MCF 10A (cell line): Measurements from ENCODE around the gene ADAMTS18. TPM values are rescaled to one million over a fixed set of nuclear protein-coding genes. Genes with fewer than 3 reads are reported as not detected.
"Not testable (repeated sequence)": the region's sequence is repeated elsewhere in the genome, so short reads cannot be mapped to it uniquely, and the experiment has no call there.

Experiments used
- BruUV-seq: library from RNA; stranded (reverse); fragments of 400-500 nt; replicated peaks from 2 replicates; lab custom pipeline; 2021; lab: Mats Ljungman, UMichigan
- CTCF ChIA-PET: fragments of 300-600 bp; sonication (Branson Sonifier 250); formaldehyde crosslinking; extraction: SDS; loops from one replicate; lab custom pipeline; 2021; ENCODE audit warnings: antibody characterized with exemption, inconsistent platforms; lab: Yijun Ruan, JAX
- POLR2A ChIA-PET: fragments of 300-600, 350-650 bp; sonication (Branson Sonifier 250); formaldehyde crosslinking; extraction: SDS; loops from one replicate; lab custom pipeline; 2020; ENCODE audit warnings: antibody characterized with exemption, inconsistent platforms; lab: Yijun Ruan, JAX
- DNase-seq: peaks from one replicate; pipeline ENCODE4 v3.0.0-alpha.2; 2018; ENCODE audit not compliant: unreplicated experiment
- H3K27ac Mint-ChIP-seq: one replicate; pipeline ENCODE4 v1.8.0; 2022; ENCODE audit warnings: mild to moderate bottlenecking, low read depth, mixed read lengths; ENCODE audit not compliant: unreplicated experiment
- H3K27me3 Mint-ChIP-seq: one replicate; pipeline ENCODE4 v1.8.0; 2022; ENCODE audit warnings: mixed read lengths; ENCODE audit not compliant: insufficient read depth, unreplicated experiment
- H3K36me3 Mint-ChIP-seq: one replicate; pipeline ENCODE4 v1.8.0; 2022; ENCODE audit warnings: mild to moderate bottlenecking, moderate library complexity, mixed read lengths; ENCODE audit not compliant: insufficient read depth, unreplicated experiment
- H3K4me1 Mint-ChIP-seq: one replicate; pipeline ENCODE4 v1.8.0; 2022; ENCODE audit warnings: mixed read lengths; ENCODE audit not compliant: insufficient read depth, unreplicated experiment
- H3K4me3 Mint-ChIP-seq: one replicate; pipeline ENCODE4 v1.8.0; 2022; ENCODE audit warnings: mild to moderate bottlenecking, moderate library complexity, mixed read lengths; ENCODE audit not compliant: unreplicated experiment
- H3K9me3 Mint-ChIP-seq: one replicate; pipeline ENCODE4 v1.8.0; 2022; ENCODE audit warnings: mixed read lengths; ENCODE audit not compliant: unreplicated experiment
- intact Hi-C: fragments of 100-400 bp; cut with micrococcal nuclease; formaldehyde crosslinking; loops from 2 replicates; pipeline ENCODE4 v1.14.1; 2022
- total RNA-seq: library from RNA; stranded (reverse); gene quantifications from 2 replicates; pipeline ENCODE4 v1.2.3, GENCODE V29; 2022
- TF ChIP-seq, protein P1 (sequence below): fragments of 200-600 bp; IDR thresholded peaks from one replicate; pipeline ENCODE4 v1.8.0; 2022; ENCODE audit warnings: antibody characterized with exemption, mild to moderate bottlenecking; ENCODE audit not compliant: unreplicated experiment

ADAMTS18 gene
- total RNA-seq, 1 experiment from 2014 or later, result not detected

DNA sequence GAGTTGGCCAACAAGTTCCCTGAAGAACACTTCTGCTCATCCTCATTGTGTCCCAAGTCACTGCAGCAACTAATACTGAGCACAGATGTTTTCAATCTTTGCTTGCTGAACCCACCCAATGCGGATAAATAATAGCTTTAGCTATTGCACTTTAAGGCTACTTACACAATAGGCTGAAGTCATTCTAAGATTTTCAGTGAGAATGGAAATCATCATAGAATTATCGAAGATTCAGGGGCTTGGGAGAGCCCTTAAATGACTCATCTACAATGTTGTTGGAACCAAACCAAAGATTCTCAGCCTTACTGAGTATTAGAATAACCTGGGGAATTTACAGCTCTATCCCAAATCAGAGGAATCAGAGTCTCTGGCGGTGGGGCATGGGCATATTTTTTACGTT, 184.4 kb downstream of the ADAMTS18 start:
- Mint-ChIP-seq H3K27ac (no peak overlapping the region), H3K4me1 (no peaks in the 10 kb centered on the region), H3K36me3 (no peaks in the 10 kb centered on the region), H3K27me3 (no peaks in the 10 kb centered on the region), H3K4me3 (no peak overlapping the region), H3K9me3 (no peaks in the 10 kb centered on the region)
- intact Hi-C loops, result no loop called here
- no TSS peak for BruUV-seq
- POLR2A ChIA-PET, result no interaction called here
- TF ChIP-seq, protein P1, sequence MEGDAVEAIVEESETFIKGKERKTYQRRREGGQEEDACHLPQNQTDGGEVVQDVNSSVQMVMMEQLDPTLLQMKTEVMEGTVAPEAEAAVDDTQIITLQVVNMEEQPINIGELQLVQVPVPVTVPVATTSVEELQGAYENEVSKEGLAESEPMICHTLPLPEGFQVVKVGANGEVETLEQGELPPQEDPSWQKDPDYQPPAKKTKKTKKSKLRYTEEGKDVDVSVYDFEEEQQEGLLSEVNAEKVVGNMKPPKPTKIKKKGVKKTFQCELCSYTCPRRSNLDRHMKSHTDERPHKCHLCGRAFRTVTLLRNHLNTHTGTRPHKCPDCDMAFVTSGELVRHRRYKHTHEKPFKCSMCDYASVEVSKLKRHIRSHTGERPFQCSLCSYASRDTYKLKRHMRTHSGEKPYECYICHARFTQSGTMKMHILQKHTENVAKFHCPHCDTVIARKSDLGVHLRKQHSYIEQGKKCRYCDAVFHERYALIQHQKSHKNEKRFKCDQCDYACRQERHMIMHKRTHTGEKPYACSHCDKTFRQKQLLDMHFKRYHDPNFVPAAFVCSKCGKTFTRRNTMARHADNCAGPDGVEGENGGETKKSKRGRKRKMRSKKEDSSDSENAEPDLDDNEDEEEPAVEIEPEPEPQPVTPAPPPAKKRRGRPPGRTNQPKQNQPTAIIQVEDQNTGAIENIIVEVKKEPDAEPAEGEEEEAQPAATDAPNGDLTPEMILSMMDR, result no peak
- CTCF ChIA-PET, result interaction anchor here (1.4 to 2.6 kb wide), 2 partner anchors 14 to 334 kb away, joined by 7 to 20 read pairs; no protein-coding TSS in a partner anchor
- no peak for DNase-seq

DNA sequence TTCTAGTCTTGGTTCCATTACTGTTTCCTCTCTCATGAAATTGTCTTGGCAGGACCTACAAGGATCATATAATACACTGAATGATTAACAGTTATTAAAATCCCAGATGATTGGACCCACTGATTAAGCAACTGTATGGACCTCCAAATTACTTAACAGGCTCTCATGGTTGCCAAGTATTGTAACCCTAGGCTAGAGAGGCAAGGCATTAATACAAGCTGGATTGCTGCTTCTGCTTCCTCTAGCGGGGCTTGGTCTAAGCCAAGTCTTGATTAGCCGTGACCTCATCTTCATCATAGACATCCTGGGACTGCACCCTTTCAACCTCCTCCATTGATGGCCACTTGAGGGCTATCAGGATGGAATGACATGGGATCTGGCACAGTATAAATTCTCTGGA, 188.7 kb downstream of the ADAMTS18 start:
- intact Hi-C loops, result no loop called here
- CTCF ChIA-PET, result interaction anchor here (0.9 to 2.8 kb wide), 2 partner anchors 10 to 338 kb away, joined by 7 to 31 read pairs; no protein-coding TSS in a partner anchor
- H3K4me3 Mint-ChIP-seq, result no peak overlapping the region
- DNase-seq, result no peak
- BruUV-seq, result no TSS peak
- H3K4me1 Mint-ChIP-seq, result no peaks in the 10 kb centered on the region
- no peaks in the 10 kb centered on the region for H3K9me3 Mint-ChIP-seq
- no peaks in the 10 kb centered on the region for H3K27me3 Mint-ChIP-seq
- POLR2A ChIA-PET, result no interaction called here
- no peaks in the 10 kb centered on the region for H3K36me3 Mint-ChIP-seq
- H3K27ac Mint-ChIP-seq, result no peak overlapping the region
- TF ChIP-seq, protein P1, result no peak

DNA sequence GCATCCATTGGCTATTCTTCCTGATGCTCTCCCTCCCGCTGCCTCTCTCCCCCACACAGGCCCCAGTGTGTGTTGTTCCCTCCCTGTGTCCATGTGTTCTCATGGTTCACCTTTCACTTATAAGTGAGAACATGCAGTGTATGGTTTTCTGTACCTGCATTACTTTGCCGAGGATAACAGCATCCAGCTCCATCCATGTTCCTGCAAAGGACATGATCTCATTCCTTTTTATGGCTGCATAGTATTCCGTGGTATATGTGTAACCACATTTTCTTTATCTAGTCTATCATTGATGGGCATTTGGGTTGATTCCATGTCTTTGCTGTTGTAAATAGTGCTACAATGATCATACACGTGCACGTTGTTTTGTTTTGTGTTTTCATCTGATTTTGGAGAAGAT, 192.4 kb downstream of the ADAMTS18 start:
- H3K27me3 Mint-ChIP-seq, H3K4me1 Mint-ChIP-seq, H3K4me3 Mint-ChIP-seq, H3K36me3 Mint-ChIP-seq, BruUV-seq, intact Hi-C loops, POLR2A ChIA-PET, H3K9me3 Mint-ChIP-seq, DNase-seq, H3K27ac Mint-ChIP-seq: not testable (repeated sequence)
- CTCF ChIA-PET, result interaction anchor here (2.7 to 14.9 kb wide), 2 partner anchors 341 to 342 kb away, joined by 31 to 486 read pairs; no protein-coding TSS in a partner anchor

DNA sequence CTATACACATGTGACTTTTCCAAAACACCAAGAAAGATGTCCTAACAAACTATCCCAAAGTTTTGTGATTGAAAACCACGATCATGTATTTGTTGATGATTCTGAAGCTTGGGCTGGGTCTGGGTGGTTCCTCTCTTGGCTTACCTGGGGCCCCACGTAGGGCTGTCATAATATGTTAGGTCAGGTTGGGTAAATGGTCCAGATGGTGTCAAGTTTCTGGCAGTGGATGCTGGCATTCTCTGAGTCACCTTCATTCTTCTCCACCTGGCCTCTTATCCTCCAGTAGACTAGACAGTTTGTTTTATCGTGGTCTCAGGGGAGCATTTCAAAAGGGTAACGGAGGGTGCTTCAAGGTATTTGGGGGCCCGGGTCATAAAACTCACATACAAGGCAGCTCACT, 196.2 kb downstream of the ADAMTS18 start:
- no TSS peak for BruUV-seq
- Mint-ChIP-seq H3K9me3 (no peaks in the 10 kb centered on the region), H3K36me3 (no peaks in the 10 kb centered on the region), H3K27ac (no peak overlapping the region), H3K4me1 (peaks cover 8% of the 10 kb centered on the region), H3K27me3 (peaks cover 10% of the 10 kb centered on the region), H3K4me3 (no peak overlapping the region)
- TF ChIP-seq, protein P1, result no peak
- DNase-seq, result peak; percentile 34
- CTCF ChIA-PET, result interaction anchor here (1.0 to 14.9 kb wide), 2 partner anchors 346 to 422 kb away, joined by 3 to 486 read pairs; no protein-coding TSS in a partner anchor
- intact Hi-C loops, result loop anchor here (5.0 kb wide), 1 partner anchor 199 kb away; the partner anchor contains the start of gene ADAMTS18
- POLR2A ChIA-PET, result interaction anchor here (0.8 kb wide), 1 partner anchor 176 kb away, joined by 3 read pairs; no protein-coding TSS in a partner anchor
